Activated effector memory CD4-positive, alpha-beta T cell treated with anti-CD3 and anti-CD28 coated beads, Interleukin-2, amount 50 U/mL, for 16 hours (primary cell): Measurements from ENCODE around the gene PRMT5.

Experiments used
- DNase-seq: peaks from one replicate; pipeline ENCODE4 v3.0.0-alpha.2; 2020

Gene PRMT5

GRCh38 chr14:22895402-22895801, 33.8 kb downstream of the PRMT5 start:
- no peak for DNase-seq

GRCh38 chr14:22893706-22894105, 35.5 kb downstream of the PRMT5 start:
- DNase-seq: no peak

GRCh38 chr14:22892488-22892887, 36.7 kb downstream of the PRMT5 start:
- no peak for DNase-seq

GRCh38 chr14:22890416-22890815, 38.8 kb downstream of the PRMT5 start:
- DNase-seq: no peak

GRCh38 chr14:22888662-22889061, 40.5 kb downstream of the PRMT5 start:
- DNase-seq: no peak

GRCh38 chr14:22887990-22888378, 41.2 kb downstream of the PRMT5 start:
- DNase-seq: peak; percentile 85

- peak; percentile 76 for DNase-seq
Observed at GRCh38 chr14:22887260-22887989, 41.8 kb downstream of the PRMT5 start.

GRCh38 chr14:22886500-22887259, 42.5 kb downstream of the PRMT5 start:
- DNase-seq: peak; percentile 92

GRCh38 chr14:22885975-22886374, 43.2 kb downstream of the PRMT5 start:
- DNase-seq: no peak

GRCh38 chr14:22884738-22885523, 44.2 kb downstream of the PRMT5 start:
- no peak for DNase-seq

- no peak for DNase-seq
Observed at GRCh38 chr14:22884076-22884737, 45.0 kb downstream of the PRMT5 start.

GRCh38 chr14:22883173-22883976, 45.8 kb downstream of the PRMT5 start, which contains the start of gene REM2:
REM2 (plus strand) TSS chr14:22883222; CDS start chr14:22883288, 66 bp downstream.
- DNase-seq: no peak

GRCh38 chr14:22882529-22883172, 46.5 kb downstream of the PRMT5 start:
- DNase-seq: peak; percentile 71

GRCh38 chr14:22882064-22882463, 47.1 kb downstream of the PRMT5 start:
- no peak for DNase-seq

GRCh38 chr14:22878271-22879246, 50.6 kb downstream of the PRMT5 start:
- no peak for DNase-seq

- DNase-seq: no peak
Observed at GRCh38 chr14:22877000-22877501, 52.1 kb downstream of the PRMT5 start.

GRCh38 chr14:22875748-22876319, 53.3 kb downstream of the PRMT5 start:
- no peak for DNase-seq

GRCh38 chr14:22875003-22875747, 54.0 kb downstream of the PRMT5 start:
- no peak for DNase-seq
